Vagina (tissue), 2 donors: ENCODE results near the gene CCDC160. TPM values are rescaled to one million over a fixed set of nuclear protein-coding genes. Genes with fewer than 3 reads are reported as not detected.

Experiments used
- DNase-seq, 2 donors: peaks; one replicate each; pipeline ENCODE4 v3.0.0-alpha.2; 2017; ENCODE audit errors: extremely low spot score in 2 of 2
- H3K27ac ChIP-seq: fragments of 200-600 bp; sonication (generic); one replicate; pipeline ENCODE4 v1.5.1; 2019
- H3K27me3 ChIP-seq: fragments of 200-600 bp; sonication (generic); one replicate; pipeline ENCODE4 v1.5.1; 2019
- H3K36me3 ChIP-seq, 2 donors: fragments of 200-600 bp; sonication (generic); one replicate each; pipeline ENCODE4 v1.5.1; 2017 to 2019
- H3K4me1 ChIP-seq: fragments of 200-600 bp; sonication (generic); one replicate; pipeline ENCODE4 v1.5.1; 2019
- H3K4me3 ChIP-seq, 2 donors: fragments of 200-600 bp; sonication (generic); 1 replicate in 1 of 2; 2 replicates in 1 of 2; pipeline ENCODE4 v1.5.1; 2016 to 2019
- H3K9me3 ChIP-seq: fragments of 200-600 bp; sonication (generic); one replicate; pipeline ENCODE4 v1.5.1; 2019
- CTCF ChIP-seq, 3 experiments: fragments of 450-650 bp in 2 of 3; fragments of 200-600 bp in 1 of 3; sonication (generic) in 1 of 3; IDR thresholded peaks; one replicate each; pipeline ENCODE4 v1.5.1; 2017 to 2019; ENCODE audit warnings: antibody characterized with exemption in 3 of 3, mild to moderate bottlenecking in 2 of 3, moderate library complexity in 2 of 3
- POLR2A ChIP-seq, 2 donors: fragments of 450-650 bp; IDR thresholded peaks; one replicate each; pipeline ENCODE4 v1.6.1; 2017; ENCODE audit warnings: antibody characterized with exemption in 2 of 2, mild to moderate bottlenecking in 2 of 2, moderate library complexity in 2 of 2
- POLR2AphosphoS5 ChIP-seq, 2 donors: sonication (generic); formaldehyde crosslinking; IDR thresholded peaks; one replicate each; pipeline ENCODE4 v1.9.0; 2017; ENCODE audit warnings: antibody characterized with exemption in 2 of 2, mild to moderate bottlenecking in 2 of 2, low read depth in 1 of 2; ENCODE audit not compliant: insufficient read depth in 1 of 2
- intact Hi-C: fragments of 100-400 bp; cut with DNase I; formaldehyde crosslinking; loops from one replicate; pipeline ENCODE4 v1.15.1; 2023
- total RNA-seq: library from RNA; depleted of rRNA; stranded (reverse); fragments of >200 nt; gene quantifications from one replicate; pipeline ENCODE4 v1.2.3, GENCODE V29; 2016

The CCDC160 gene
- total RNA-seq, 1 donor from 2014 or later, result not detected

GRCh38 chrX:134287346-134287745 lies 50.4 kb downstream of the CCDC160 start:
- intact Hi-C loops, result no loop called here
- Histone ChIP-seq H3K27ac (no peak overlapping the region), H3K27me3 (no peaks in the 10 kb centered on the region), H3K4me1 (no peaks in the 10 kb centered on the region), H3K9me3 (no peaks in the 10 kb centered on the region), H3K4me3 (no peak overlapping the region), H3K36me3 (no peaks in the 10 kb centered on the region)
- DNase-seq, result no peak
- TF ChIP-seq POLR2A (IDR thresholded peaks at IDR 0.05) (no peak), CTCF (IDR thresholded peaks at IDR 0.05) (no peak), POLR2AphosphoS5 (IDR thresholded peaks at IDR 0.05; ENCODE audit: insufficient read depth in 1 of 2, low read depth in 1 of 2) (no peak)

GRCh38 chrX:134294548-134294947 lies 57.6 kb downstream of the CCDC160 start:
- no peak for TF ChIP-seq POLR2A (IDR thresholded peaks at IDR 0.05)
- no peak for DNase-seq
- Histone ChIP-seq H3K27me3 (no peaks in the 10 kb centered on the region), H3K36me3 (no peaks in the 10 kb centered on the region), H3K27ac (no peak overlapping the region), H3K4me3 (no peak overlapping the region), H3K9me3 (no peaks in the 10 kb centered on the region), H3K4me1 (no peaks in the 10 kb centered on the region)
- intact Hi-C loops, result no loop called here

Other genes starting within 250 kb of the CCDC160 start
- gene PHF6, start 136.1 kb downstream of the CCDC160 start, total RNA-seq, result 12.8 TPM
- 14.5 TPM for gene HPRT1, start 223.0 kb downstream of the CCDC160 start, total RNA-seq